ENCODE measurements around the gene ARHGAP29.
"Not testable (repeated sequence)": the region's sequence is repeated elsewhere in the genome, so short reads cannot be mapped to it uniquely, and the experiment has no call there.

ARHGAP29 gene

DNA sequence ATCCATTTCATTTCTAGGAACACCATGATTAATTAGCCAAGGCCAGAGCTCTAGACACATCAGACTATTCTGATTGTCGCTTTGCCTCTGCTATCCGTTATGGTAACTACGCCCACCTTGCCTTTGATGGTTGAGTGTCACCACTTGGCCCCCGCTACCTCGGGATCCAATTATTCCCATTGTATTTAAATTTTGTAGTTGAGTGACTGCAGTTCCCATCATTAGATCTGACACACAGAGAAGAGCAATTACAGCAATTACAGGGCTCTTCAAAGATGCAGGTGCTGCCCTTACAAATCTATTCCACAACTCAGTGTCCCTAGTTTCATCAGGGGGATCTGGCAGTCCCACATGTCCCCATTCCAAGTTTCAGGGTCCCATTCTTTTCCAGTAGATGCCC lies 71.5 kb downstream of the ARHGAP29 start:
- DNase-seq (ENCODE audit: low spot score), result no peak

DNA sequence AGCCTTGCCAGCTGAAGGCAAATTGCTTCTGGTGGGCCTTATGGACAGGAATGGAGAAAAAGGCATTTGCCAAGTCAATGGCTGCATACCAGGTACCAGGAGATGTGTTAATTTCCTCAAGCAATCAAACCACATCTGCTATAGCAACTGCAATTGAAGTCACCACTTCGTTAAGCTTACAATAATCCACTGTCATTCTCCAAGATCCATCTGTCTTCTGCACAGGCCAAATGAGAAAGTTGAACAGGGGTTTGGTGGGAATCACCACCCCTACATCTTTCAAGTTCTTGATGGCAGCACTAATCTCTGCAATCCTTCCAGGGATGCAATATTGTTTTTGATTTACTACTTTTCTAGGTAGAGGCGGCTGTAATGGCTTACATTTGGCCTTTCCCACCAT lies 72.5 kb downstream of the ARHGAP29 start:
- DNase-seq (ENCODE audit: low spot score), result not testable (repeated sequence)

DNA sequence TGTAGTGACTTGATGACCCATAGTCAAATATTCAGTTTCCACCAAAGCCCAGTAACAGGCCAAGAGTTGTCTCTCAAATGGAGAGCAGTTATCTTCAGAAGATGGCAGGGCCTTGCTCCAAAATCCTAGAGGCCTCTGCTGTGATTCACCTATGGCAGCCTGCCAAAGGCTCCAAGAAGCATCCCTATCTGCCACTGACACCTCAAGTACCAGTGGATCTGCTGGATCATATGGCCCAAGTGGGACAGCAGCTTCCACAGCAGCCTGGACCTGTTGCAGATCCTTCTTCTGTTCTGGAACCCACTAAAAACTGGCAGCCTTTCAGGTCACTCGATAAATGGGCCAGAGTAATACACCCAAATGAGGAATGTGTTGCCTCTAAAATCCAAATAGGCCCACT lies 73.3 kb downstream of the ARHGAP29 start:
- DNase-seq (ENCODE audit: low spot score), result not testable (repeated sequence)

DNA sequence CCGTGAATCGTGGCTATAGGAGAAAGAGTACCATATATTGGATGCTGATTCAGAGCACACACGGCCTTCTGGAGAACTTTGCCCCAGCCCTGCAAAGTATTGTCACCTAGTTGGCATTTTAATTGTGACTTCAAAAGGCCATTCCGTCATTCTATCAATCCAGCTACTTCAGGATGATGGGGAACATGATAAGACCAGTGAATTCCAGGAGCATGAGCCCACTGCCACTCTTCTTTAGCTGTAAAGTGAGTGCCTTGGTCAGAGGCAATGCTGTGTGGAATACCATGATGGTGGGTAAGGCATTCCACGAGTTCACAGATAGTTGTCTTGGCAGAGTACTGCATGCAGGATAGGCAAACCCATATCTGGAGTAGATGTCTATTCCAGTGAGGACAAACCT lies 74.1 kb downstream of the ARHGAP29 start:
- peak; percentile 22 for DNase-seq (ENCODE audit: low spot score)

DNA sequence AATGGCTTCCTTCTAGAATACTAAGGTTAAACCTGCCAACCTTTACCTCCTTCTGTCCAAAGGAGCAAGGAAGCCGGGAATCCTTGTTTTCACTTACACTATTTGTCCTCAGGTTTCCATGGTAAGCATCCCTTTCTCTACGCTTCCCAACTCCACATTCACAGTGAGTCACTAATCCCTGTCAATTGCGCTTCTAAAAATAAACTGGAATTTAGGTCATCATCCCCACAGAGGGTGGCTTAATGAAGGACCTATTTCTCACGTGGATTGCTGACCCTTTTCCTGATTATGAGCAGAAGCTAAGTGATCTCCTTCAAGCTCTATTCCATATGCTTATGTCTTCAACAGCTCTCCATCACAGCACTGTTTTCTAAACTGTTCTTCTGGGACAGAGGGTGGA lies 76.6 kb downstream of the ARHGAP29 start:
- DNase-seq (ENCODE audit: low spot score), result no peak

DNA sequence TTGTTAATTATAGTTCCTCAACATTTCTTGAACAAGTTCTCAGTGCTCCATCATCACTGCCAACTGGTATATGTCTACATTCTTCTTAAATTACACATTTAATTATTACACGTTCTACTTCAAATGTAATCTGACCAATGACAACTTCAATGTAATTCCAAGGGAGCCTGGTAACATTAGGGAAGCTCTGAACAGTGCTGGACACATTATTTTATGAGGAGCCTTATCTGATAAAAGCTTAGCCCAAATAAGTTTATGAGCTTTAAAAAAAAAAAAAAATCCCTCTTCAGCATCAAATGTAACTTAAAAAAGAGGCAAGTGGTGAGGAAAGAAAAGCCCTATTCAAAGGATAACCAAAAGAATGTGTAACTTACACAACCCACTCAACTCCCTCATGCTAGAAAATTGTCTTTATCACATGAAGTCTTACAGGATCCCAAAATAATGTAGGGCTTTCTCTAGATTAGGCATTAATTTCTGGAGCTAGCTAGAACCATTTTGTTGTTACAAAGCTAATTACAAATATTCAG lies 81.2 kb downstream of the ARHGAP29 start:
- no peak for DNase-seq (ENCODE audit: low spot score)

DNA sequence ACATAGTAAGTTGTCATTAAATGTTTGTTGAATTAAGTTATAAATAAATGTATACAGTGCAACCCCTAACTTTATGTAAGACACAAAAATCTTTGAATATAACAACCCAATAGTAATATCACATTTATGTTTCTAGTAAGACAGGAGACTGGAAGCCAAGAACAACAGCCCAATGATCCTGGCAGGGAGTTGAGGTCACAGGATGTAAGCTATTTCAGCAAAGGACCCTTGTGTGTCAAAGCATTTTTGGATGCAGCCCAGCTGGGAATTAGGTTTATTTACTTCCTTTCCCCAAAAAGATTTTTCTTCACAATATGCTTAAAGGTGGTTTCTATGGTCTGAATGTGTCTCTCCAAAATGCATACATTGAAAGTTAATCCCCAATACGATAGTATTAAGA lies 82.4 kb downstream of the ARHGAP29 start:
- DNase-seq (ENCODE audit: low spot score), result no peak

DNA sequence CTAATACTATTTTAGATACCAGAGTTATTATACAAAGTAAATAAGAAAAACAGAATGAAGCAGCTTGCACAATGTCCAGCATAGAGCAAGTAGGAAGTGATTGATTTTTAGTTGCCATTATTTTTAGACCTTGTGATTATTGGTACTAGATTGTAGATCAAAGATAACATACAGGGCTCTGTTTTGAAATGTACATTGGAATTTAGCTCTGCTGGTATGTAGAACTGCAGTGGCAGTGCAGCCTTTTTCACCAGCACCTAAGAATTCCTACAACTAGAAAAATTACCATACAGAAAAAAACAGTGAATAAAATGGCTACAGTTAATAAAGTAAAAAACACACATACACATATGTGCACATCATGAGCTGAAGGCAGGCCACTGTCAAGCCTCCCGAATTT lies 84.3 kb downstream of the ARHGAP29 start:
- no peak for DNase-seq (ENCODE audit: low spot score)

DNA sequence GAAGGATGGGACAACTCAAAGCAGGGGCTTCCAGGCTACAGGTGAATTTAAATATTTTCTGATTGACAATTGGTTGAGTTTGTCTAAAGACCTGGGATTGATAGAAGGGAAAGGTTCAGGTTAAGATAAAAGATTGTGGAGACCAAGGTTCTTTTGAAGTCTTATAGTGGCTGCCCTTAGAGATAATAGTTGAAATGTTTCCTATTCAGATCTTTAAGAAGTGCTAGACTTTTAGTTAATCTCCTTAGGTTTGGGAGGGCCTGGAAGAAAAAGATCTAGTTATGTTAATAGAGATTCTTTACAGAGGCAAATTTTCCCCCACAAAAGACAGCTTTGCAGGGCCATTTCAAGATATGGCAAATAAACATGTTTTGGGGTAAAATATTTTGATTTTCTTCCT lies 88.2 kb downstream of the ARHGAP29 start:
- DNase-seq (ENCODE audit: low spot score), result not testable (repeated sequence)

DNA sequence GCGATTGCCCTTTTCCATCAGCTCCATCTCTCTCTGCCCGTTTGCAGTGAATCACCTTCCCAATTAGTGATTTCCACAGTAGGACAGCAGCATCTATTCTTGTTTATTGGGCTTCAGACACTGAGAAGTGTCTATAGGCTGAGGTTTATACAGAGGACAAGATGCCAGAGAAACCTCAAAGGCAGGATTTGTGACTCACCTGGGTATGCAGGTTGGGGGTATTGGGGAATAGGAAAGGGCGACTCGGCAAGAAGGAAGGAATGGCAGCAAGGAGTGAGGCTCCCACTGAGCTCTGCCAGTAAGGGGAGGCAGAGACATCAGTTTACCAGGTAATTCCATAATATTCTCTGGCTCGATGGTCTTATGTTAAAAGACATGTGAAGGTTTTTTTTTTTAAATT lies 91.1 kb downstream of the ARHGAP29 start:
- no peak for DNase-seq (ENCODE audit: low spot score)

DNA sequence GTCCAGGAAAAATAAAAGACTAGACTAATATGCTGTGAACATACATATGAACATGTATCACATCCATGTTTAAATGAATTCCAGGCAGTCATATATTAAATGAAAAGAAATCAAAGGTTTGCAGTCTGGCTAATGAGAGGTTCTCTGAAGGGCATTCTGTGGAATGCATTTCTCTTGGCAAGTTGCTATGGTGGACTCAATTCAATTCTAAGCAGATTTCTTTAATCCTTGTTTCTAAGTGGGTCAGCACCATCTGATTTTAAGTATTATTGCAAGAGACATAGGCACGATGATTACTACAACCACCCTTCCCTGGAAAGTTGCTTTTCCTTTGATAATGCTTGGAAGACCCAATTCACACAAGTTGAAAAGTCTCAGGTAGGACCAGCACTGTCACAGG lies 92.5 kb downstream of the ARHGAP29 start:
- no peak for DNase-seq (ENCODE audit: low spot score)

DNA sequence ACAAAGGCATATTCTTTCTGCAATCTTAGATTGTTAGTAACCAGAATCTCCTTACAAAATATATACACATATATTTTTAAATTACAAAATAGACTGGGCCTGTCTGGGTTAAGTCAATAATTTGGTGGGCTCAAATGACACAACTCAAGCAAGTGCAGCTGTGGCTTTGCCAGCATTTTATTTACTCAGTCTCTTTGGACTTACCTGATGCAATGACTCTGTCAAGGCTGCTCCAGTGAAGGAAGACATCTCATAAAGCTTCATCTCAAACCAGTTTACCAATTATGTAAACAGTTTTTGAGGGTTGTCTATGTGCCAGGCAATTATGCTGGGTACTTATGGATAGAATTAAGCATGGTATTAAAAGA lies 93.6 kb downstream of the ARHGAP29 start:
- DNase-seq (ENCODE audit: low spot score), result no peak

DNA sequence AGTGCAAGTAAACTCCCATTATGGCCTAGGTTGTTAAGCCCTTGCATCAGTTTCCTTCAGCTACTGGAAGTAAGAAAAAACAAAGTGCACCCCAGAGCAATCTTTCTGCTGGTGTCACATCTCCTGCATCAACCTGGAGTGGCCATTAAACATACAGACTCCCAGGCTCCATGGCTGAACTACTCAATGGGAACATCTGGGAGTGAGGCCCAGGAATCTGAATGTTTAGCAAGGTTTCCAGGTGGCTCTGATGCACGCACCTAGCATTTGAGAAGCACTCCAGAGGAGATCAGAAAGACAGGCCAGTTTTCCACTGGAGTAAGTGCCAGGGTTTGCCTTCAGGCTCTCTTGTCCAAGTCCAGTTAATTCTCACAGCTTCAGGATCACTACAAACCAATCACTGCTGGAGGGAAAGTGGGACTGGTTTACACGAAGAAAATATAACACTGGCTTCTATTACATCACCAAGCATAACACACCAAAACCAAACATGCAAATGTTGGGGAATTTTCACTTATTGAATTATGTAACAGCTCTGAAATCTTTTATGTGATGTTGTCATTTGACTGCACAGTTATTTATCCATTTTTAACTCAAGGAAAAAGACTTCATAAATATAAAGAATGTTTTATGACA lies 94.1 kb downstream of the ARHGAP29 start:
- no peak for DNase-seq (ENCODE audit: low spot score)

DNA sequence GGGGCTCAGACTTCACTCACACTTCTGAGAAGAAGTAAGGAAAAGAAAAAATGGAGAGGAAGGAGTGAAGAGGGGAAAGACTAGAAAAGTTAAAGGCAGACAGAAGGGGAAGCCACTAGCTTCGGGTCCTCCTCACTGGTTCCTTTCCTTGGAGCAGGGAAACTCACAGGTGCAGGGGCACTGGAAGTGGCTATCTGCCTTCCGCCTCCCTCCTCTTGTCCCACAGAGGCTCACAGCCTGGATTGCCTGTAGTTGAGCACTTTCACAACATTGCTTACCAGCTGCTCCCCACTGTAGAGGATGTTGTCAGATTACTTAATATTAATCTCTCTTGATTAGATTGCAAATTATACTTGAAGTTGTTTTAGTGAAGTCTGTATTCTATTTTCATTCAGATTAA lies 94.8 kb downstream of the ARHGAP29 start:
- DNase-seq (ENCODE audit: low spot score), result no peak

DNA sequence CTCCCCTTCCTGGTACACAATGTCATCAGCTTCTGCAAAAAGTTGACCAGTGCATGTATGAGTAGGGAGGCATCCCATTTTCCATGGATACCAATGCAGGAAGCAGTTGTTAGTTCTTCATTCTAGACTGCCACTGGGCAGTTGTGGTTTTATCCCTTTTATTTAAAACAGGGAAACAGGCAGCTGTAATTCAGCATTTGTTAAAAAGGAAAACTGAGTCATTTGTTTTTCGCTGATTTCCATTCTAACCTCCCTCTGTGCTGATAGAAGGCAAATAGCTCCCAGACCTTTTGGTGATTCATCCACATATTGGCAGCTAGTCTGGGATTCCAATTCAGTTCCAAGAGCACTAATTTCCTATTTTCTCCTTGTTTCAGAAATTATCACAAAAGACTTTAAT lies 95.4 kb downstream of the ARHGAP29 start:
- no peak for DNase-seq (ENCODE audit: low spot score)

DNA sequence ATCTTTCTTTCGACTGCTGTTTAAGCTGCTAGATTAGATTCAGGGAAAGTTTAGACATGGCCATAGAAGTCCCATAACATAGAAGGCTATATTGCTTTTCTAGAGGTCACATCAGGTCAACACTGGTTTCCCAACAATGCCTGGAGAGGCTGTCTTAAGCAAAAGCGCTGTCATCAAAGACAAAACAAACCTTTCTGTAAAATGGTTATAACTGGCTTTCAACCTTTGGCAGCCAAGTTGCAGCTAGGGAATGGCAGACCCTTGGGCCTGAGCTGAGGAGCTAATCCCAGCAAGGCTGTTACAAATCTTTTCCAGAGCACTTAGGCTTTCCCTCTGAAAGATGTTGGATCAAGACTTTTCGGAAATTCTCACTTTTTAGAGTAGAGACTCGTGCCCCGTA lies 105.3 kb downstream of the ARHGAP29 start:
- no peak for DNase-seq (ENCODE audit: low spot score)

DNA sequence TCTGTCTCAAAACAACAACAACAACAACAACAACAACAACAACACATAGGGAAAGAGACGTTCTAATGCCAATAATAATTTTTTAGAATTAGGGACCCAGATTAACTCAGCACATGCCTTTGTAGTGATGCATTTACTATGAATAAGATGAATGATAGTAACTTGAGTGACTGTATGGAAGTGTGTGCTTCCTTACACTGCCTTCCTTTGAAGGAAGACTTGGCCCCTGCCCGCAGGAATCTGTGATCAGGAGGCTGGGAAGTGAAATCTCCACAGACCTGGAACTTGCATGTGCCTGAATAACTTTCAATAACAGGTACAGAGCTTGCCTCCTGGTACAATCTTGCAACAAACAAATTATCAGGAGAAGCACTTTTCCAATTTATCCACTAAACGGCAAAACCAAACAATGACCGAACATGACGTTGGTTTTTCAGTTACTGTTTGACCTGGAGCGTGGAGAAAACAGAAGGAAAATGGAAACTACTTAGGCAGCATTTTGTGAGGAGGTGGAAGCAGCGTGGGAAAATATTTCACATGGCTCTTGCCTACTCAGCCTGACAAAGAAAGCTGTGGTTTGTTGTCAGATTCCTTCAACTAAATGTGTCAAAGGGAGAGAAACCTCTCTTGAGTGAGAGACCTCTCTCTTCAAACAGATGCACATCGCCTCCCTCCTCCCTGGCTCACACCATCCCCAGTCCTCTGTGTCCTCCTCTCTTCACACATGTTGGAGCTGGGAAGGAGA lies 106.4 kb downstream of the ARHGAP29 start:
- DNase-seq (ENCODE audit: low spot score), result no peak

DNA sequence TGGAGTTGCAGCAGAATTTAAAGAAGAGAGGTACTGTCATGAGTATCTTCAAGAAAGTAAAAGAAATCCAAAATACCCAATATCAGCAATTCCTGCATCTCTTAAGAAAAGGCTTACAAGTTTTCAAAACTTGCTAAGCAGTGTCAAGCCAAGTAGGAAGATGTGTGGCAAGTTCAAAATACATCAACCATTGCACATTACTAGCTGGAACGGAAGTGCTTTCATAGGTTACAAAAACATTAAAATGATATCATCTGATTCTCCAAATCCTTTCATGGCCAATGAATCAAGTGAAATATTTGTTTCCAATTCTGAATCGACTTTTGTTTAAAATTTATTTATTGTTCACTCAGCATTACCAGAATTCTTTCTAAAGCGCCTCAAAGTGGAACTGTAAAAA lies 110.7 kb downstream of the ARHGAP29 start:
- no peak for DNase-seq (ENCODE audit: low spot score)

DNA sequence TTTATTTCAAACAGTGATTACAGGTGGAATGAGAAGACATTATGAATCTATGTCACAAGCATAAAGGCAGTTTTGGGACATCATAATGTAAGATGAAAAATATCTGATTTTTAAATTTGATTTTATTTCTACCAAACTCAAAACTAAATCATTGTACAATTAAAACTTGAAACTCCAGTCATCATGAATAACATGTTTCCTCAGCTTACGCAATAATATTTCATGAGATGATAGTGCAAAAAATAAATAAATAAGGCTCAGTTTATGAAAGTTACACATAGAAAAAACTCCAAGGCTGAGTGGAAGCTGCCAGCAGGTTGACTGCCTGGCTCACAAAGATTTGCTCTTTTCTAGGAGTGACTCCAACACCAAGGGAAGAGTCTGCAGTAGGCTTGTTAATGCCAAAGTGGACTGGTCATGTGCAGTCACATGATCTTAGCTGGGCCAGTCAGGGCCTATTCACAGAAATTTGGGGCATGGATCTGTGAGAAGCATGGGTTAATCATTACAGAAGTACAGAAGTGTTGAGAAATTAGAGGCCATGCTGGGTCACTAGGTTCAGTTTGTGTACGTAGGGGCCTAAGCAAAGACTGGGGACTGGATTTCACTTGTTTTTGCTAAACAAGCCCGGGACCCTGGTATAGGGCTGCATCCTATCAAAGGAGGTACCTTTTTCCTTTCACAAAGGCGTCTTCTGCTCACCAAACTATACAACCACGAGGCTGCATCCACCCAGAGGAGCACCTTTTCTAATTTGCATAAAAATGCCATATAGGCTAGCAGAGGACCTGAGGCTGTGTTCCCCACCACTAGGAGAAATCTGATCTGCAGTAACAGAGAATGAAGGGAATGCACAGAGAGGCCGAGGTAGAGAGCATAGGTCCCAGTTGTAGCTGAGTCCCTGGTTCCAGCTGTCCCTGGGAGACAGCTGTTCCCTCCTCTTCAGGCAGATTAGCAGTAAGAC lies 111.6 kb downstream of the ARHGAP29 start:
- DNase-seq (ENCODE audit: low spot score), result no peak

DNA sequence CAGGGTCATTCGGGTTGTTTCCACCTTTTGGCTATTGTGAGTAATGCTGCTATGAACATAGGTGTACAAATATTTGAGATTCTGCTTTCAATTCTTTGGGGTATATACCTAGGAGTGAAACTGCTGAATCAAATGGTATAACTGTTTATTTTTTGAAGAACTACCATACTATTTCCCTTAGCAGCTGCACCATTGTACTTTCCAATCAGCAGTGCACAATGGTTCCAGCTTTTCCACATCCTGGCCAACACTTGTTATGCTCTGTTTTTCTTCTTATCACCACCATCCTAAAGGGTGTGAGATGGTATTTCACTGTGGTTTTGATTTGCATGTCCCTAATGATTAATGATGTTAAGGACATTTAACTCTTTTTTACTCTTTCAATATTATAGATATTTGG lies 112.8 kb downstream of the ARHGAP29 start:
- no peak for DNase-seq (ENCODE audit: low spot score)

DNA sequence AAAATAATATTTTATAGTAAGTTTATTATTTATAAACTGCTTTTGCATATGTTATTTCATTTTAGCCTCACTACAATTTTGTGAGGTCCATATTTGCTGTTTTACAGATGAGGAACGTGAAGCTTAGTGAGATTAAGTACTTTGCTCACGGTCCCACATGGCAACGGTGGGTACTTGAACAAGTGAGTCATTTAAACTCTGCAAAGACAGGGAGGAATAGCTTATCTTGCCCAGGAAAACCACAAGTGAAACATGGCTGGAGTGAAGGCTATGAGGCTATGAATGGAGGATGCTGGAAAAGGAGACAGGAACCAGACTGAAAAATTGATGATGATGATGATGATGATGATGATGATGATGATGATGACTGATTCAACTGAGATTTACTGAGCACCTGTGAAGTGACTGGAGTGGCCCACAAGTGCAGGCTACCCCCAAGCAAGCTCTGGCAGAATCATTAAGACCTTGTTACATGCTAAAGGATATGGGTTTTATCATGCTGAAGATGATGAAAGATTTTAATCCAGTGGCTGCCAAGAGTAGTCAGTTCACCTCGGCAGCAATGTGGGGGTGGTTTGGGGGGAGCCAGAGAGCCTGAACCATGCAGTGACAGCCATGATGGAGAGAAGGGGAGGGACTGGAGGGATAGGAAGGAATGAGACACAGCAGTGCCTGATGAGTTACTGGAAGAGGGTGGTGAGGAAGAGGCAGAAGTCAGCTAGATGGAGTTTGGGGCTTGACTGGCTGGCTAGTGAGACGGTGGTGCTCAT lies 115.0 kb downstream of the ARHGAP29 start:
- DNase-seq (ENCODE audit: low spot score), result no peak
